ENCODE data around the gene AGPS.

GRCh38 chr2:177531706-177532105, 139.1 kb downstream of the AGPS start:
- TF ChIP-seq CTCF (conservative IDR thresholded peaks at IDR 0.05 in 1 of 2, IDR thresholded peaks at IDR 0.05 in 1 of 2; ENCODE audit: low read depth in 1 of 2, low read length in 2 of 2) (no peak), EZH2 (IDR thresholded peaks at IDR 0.05; ENCODE audit: low read length, missing control alignments) (no peak)
